Measurements from ENCODE around the gene WDR74.
"Not testable (repeated sequence)": the region's sequence is repeated elsewhere in the genome, so short reads cannot be mapped to it uniquely, and the experiment has no call there.

Gene WDR74

GRCh38 chr11:62859281-62859703, 19.9 kb upstream of the WDR74 start:
- DNase-seq = not testable (repeated sequence)

- no peak for DNase-seq
These were observed 18.8 kb upstream of the WDR74 start for GRCh38 chr11:62858201-62858600.

- no peak for DNase-seq
These were observed 18.2 kb upstream of the WDR74 start for GRCh38 chr11:62857541-62857982.

GRCh38 chr11:62856333-62856895, 17.0 kb upstream of the WDR74 start:
- no peak for DNase-seq

- DNase-seq = peak; percentile 98 to 99
These were observed 16.4 kb upstream of the WDR74 start for GRCh38 chr11:62855571-62856332.

GRCh38 chr11:62854825-62855570, 15.6 kb upstream of the WDR74 start:
- no peak for DNase-seq

- DNase-seq = no peak
These were observed 14.8 kb upstream of the WDR74 start for GRCh38 chr11:62854013-62854824.

GRCh38 chr11:62853279-62853965, 14.0 kb upstream of the WDR74 start:
- DNase-seq = peak in 1 of 2 donors; percentile 62

GRCh38 chr11:62852523-62853188, 13.3 kb upstream of the WDR74 start:
- DNase-seq = no peak

- DNase-seq = no peak
These were observed 12.6 kb upstream of the WDR74 start for GRCh38 chr11:62851807-62852522.

GRCh38 chr11:62850911-62851806, 11.8 kb upstream of the WDR74 start:
- no peak for DNase-seq

- DNase-seq = no peak
These were observed 8.5 kb upstream of the WDR74 start for GRCh38 chr11:62847767-62848314.

GRCh38 chr11:62846177-62846576, 6.8 kb upstream of the WDR74 start:
- no peak for DNase-seq

- no peak for DNase-seq
These were observed 4.8 kb upstream of the WDR74 start for GRCh38 chr11:62844154-62844553.

GRCh38 chr11:62843466-62843865, 4.1 kb upstream of the WDR74 start:
- no peak for DNase-seq

GRCh38 chr11:62842891-62843290, 3.5 kb upstream of the WDR74 start:
- DNase-seq = not testable (repeated sequence)

- peak; percentile 35 to 53 for DNase-seq
These were observed 2.9 kb upstream of the WDR74 start for GRCh38 chr11:62842171-62842741.

GRCh38 chr11:62841361-62842170, 2.2 kb upstream of the WDR74 start:
- peak; percentile 92 to 94 for DNase-seq
